Measurements from ENCODE around the gene PNCK.

The PNCK gene

DNA sequence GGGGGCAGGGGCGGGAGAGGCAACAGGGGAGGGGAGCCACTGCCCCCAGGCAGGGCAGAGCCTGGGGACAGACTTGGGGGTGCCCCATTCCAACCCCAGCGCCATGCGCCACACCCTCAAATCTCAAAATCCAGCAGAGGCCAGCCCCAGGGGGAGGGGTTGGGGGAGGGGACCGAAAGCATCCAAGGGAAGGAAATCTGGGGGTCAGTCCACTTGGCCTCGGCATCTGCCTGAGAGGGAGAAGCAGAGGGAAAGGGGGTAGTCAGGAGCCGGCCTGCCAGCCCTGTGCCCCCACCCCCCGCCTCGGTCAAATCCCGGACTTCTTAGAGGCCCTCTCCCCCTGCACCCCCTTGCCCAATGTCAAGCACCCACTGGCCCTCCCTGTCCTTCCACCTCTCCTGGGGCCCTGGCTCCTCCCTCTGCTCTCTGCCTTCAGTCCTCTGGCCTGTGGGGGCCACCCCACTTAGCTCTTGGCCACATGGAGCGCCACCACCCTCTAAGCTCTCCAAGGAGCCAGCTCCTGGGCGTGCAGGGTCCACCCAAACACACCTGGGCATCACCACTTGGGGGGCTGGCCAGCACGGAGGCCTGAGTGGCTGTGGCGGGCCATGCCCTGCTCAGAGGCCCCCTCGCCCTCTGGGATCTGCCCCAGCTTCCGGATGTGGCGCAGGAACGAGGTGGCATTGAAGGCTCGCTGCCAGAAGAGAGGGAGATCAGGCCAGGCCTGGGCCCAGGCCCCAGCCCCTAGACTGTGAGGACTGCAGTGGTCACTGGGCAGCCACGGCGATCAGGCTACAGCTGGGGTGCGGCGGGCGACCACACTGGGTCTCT, 3.5 kb downstream of the PNCK start:
- Histone ChIP-seq H3K27me3 (replicated peaks; ENCODE audit: control insufficient read depth, insufficient read depth, low read length) (no peaks in the 10 kb centered on the region), H3K36me3 (ENCODE audit: control insufficient read depth, insufficient read depth, low read length) (no peaks in the 10 kb centered on the region), H3K4me3 (replicated peaks; ENCODE audit: low read depth, low read length) (no peak overlapping the region)
- DNase-seq (ENCODE audit: extremely low read depth, insufficient read length): no peak
- TF ChIP-seq, protein P1, sequence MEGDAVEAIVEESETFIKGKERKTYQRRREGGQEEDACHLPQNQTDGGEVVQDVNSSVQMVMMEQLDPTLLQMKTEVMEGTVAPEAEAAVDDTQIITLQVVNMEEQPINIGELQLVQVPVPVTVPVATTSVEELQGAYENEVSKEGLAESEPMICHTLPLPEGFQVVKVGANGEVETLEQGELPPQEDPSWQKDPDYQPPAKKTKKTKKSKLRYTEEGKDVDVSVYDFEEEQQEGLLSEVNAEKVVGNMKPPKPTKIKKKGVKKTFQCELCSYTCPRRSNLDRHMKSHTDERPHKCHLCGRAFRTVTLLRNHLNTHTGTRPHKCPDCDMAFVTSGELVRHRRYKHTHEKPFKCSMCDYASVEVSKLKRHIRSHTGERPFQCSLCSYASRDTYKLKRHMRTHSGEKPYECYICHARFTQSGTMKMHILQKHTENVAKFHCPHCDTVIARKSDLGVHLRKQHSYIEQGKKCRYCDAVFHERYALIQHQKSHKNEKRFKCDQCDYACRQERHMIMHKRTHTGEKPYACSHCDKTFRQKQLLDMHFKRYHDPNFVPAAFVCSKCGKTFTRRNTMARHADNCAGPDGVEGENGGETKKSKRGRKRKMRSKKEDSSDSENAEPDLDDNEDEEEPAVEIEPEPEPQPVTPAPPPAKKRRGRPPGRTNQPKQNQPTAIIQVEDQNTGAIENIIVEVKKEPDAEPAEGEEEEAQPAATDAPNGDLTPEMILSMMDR (IDR thresholded peaks at IDR 0.05; ENCODE audit: insufficient read depth, low read length, poor library complexity, severe bottlenecking): no peak

DNA sequence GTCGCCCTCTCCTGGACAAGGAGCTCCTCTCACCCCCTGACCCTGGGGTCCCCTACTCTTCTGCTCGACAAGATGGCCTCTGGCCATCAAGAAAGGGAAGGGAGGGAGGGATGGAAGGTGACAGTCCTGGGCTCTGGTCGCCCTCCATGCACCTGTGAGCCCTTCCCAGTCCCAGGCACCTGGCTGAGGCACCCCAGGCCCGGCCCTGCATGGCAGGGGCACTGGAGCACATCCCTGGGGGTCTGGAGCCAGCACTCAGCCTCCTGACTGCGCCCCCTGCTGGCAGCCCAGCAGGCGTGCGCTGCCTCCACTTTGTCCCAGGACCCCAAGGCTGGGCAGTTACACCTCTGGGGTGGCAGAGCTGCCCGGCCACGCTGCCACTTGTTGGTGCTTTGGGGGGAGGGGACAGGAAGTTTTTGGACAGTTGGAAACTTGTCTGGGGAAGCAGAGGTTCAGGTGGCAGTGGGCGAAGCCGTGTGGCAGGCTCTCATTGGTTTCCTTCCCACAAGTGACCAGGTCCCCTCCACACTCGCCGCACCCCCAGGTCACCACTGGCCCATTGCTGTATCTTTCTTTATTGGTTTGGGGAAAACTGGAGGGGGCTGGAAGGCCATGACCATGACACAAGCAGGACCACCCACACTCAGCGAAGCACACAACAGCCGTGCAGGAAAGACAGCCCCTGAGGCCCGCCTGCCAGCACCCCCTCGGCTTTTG, 4.3 kb downstream of the PNCK start:
- no peak for DNase-seq (ENCODE audit: extremely low read depth, insufficient read length)
- Histone ChIP-seq H3K27me3 (replicated peaks; ENCODE audit: control insufficient read depth, insufficient read depth, low read length) (no peaks in the 10 kb centered on the region), H3K4me3 (replicated peaks; ENCODE audit: low read depth, low read length) (no peak overlapping the region), H3K36me3 (ENCODE audit: control insufficient read depth, insufficient read depth, low read length) (no peaks in the 10 kb centered on the region)
- TF ChIP-seq, protein P1 (IDR thresholded peaks at IDR 0.05; ENCODE audit: insufficient read depth, low read length, poor library complexity, severe bottlenecking): peak; percentile 80

DNA sequence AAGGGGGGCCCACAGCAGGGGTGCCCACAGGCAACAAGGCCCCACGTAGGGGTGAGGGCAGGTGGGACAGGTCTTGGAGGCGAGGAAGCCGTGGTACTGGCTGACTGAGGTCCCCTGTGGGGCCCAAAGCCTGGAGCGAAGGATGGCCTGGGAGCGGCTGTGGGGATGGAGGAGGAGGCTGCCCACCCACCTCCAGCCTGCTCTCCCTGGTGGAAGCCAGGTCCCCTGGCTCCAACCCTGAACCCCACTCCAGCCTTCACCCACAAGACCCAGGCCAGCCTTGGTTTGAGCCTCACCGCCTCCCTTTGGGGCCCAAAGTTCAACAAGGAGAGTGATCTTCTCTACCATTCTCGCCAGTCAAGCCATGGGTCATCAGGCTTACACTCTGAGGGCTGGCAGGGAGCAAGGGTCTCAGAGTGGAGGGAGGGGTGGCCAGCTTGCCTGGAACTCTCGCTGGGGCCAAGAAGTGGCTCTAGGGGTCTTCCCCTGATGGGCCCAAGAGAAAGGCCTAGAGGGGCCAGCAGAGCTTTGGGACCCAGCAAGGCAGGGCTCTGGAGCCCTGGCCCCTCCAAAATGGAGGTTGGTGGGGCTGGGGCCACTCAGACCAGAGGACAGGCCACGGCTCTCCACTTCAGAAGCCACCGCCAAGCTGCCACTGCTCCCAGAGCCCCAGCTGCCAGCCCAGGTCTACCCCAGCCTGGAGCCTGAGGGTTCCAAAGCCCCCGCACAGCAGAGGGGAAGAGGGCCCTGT, 5.0 kb downstream of the PNCK start:
- TF ChIP-seq, protein P1 (IDR thresholded peaks at IDR 0.05; ENCODE audit: insufficient read depth, low read length, poor library complexity, severe bottlenecking): no peak
- Histone ChIP-seq H3K27me3 (replicated peaks; ENCODE audit: control insufficient read depth, insufficient read depth, low read length) (no peaks in the 10 kb centered on the region), H3K4me3 (replicated peaks; ENCODE audit: low read depth, low read length) (no peak overlapping the region), H3K36me3 (ENCODE audit: control insufficient read depth, insufficient read depth, low read length) (no peaks in the 10 kb centered on the region)
- DNase-seq (ENCODE audit: extremely low read depth, insufficient read length): no peak

DNA sequence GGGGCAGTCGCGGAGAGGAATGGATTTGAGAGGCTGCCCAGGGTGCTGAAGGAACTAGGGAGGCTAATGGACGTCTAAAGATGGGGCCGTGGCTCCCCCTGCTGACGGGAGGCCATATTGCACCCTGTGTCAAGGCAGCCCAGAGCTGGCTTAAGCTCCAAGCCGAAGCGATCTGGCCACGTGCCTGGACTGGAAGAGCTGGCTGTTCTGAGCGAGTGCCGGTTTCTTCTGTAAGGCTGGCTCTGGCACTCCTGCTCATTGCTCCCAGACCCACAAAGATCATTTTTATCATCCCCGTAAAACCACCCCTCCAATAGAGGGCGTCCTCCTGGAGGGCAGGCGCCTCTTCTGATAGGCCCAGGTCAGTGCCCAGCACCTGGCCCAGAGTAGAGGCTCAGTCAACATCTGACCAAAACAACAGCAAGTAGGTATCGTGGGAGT, 5.6 kb downstream of the PNCK start:
- TF ChIP-seq, protein P1 (IDR thresholded peaks at IDR 0.05; ENCODE audit: insufficient read depth, low read length, poor library complexity, severe bottlenecking): peak; percentile 69
- H3K27me3 ChIP-seq (replicated peaks; ENCODE audit: control insufficient read depth, insufficient read depth, low read length): no peaks in the 10 kb centered on the region
- peak overlapping the region; percentile 32; the same call in 1 of the 2 replicates for H3K4me3 ChIP-seq (replicated peaks; ENCODE audit: low read depth, low read length)
- no peaks in the 10 kb centered on the region for H3K36me3 ChIP-seq (ENCODE audit: control insufficient read depth, insufficient read depth, low read length)
- peak; percentile 69 for DNase-seq (ENCODE audit: extremely low read depth, insufficient read length)

DNA sequence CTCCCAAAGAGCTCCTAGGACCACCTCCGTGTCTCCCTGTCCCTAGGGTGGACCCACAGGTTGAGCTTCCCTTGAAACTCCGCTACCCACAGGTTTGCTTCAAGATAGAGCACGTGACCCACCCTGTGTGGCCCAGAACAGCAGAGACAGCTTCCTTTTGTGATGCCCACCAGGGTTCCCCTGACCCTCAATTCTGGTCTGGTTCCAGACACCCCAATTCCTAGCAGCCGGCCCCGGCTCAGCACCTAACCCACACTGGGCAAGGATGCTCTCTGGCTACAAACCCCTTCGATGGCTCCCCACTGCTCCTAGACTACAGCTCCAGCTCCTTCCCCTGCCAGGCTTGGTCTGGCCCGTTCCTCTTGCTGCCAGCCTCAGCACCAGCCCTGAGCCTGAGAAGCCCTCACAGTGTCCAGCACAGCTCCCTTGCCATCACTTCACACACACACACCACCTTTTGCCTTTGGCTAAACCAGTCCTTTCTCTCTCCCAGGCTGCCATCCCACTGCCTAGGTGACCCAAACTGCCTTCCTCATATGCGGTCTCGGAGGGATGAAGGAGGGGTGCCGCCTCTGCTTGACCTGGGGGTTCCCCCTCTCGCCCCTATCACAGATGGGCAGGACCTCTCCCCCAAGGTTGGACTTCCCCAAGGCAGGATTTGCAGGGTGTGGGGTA, 6.2 kb downstream of the PNCK start:
- Histone ChIP-seq H3K36me3 (ENCODE audit: control insufficient read depth, insufficient read depth, low read length) (no peaks in the 10 kb centered on the region), H3K4me3 (replicated peaks; ENCODE audit: low read depth, low read length) (peak overlapping the region; percentile 32; the same call in 1 of the 2 replicates), H3K27me3 (replicated peaks; ENCODE audit: control insufficient read depth, insufficient read depth, low read length) (no peaks in the 10 kb centered on the region)
- TF ChIP-seq, protein P1 (IDR thresholded peaks at IDR 0.05; ENCODE audit: insufficient read depth, low read length, poor library complexity, severe bottlenecking): no peak
- no peak for DNase-seq (ENCODE audit: extremely low read depth, insufficient read length)

Measured in GM06990 (cell line).